Coronary artery (tissue), 2 donors: ENCODE measurements around the gene CLCNKA.

Experiments used
- DNase-seq: peaks from one replicate; pipeline ENCODE4 v3.0.0-alpha.2; 2017; ENCODE audit warnings: low spot score
- H3K27ac ChIP-seq, 2 donors: fragments of 200-600 bp; sonication (generic); one replicate each; pipeline ENCODE4 v1.5.1; 2016 to 2019
- H3K4me3 ChIP-seq: fragments of 200-600 bp; sonication (generic); 2 replicates; pipeline ENCODE4 v1.5.1; 2016; ENCODE audit warnings: mild to moderate bottlenecking, moderate library complexity
- TF ChIP-seq, protein P1 (sequence below): fragments of 200-600 bp; sonication (generic); IDR thresholded peaks from one replicate; pipeline ENCODE4 v1.5.1; 2019; ENCODE audit warnings: antibody characterized with exemption

Gene CLCNKA

DNA sequence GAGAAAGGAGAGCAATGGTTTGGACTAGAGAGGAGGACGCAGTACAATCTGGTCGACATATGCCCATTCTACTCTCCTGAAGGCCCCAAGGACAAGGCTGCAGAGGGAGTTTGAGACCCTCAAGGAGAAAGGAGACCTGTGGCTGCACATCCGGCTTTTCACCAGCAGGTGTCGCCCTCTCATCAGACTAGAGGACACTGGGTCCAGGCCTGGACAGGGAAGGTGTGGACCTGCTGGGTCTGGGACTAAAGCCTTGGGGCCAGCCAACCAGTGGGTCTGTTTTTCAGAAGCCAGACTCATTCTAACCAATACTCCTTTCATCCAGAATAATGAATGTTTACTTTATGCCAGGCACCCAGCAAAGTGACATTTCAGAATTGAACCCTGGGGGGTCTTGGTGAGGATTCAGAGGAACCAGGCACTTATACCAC is 12.8 kb upstream of the CLCNKA start:
- no peak overlapping the region for H3K27ac ChIP-seq
- H3K4me3 ChIP-seq: no peak overlapping the region
- TF ChIP-seq, protein P1, sequence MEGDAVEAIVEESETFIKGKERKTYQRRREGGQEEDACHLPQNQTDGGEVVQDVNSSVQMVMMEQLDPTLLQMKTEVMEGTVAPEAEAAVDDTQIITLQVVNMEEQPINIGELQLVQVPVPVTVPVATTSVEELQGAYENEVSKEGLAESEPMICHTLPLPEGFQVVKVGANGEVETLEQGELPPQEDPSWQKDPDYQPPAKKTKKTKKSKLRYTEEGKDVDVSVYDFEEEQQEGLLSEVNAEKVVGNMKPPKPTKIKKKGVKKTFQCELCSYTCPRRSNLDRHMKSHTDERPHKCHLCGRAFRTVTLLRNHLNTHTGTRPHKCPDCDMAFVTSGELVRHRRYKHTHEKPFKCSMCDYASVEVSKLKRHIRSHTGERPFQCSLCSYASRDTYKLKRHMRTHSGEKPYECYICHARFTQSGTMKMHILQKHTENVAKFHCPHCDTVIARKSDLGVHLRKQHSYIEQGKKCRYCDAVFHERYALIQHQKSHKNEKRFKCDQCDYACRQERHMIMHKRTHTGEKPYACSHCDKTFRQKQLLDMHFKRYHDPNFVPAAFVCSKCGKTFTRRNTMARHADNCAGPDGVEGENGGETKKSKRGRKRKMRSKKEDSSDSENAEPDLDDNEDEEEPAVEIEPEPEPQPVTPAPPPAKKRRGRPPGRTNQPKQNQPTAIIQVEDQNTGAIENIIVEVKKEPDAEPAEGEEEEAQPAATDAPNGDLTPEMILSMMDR: peak; percentile 84
- DNase-seq: no peak

DNA sequence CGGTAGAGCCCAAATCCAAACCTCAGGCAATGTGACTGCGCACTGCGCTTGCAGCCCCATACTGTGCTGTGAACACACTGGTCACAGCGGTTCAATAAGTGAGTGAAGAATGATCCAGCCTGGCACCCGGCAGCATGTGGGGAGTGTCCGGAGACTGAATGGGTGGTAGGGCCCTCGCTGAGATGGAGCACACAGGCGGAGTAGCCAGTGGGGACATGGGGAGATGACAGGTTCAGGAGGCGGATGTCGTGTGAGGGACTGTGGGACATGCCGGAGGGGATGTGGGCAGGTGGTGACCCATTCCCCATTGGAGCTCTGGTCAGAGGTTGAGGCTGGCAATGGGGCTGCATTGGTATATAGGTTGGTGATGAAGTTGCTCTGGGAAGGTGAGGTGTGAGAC is 12.2 kb upstream of the CLCNKA start:
- no peak overlapping the region for H3K27ac ChIP-seq
- no peak for DNase-seq

DNA sequence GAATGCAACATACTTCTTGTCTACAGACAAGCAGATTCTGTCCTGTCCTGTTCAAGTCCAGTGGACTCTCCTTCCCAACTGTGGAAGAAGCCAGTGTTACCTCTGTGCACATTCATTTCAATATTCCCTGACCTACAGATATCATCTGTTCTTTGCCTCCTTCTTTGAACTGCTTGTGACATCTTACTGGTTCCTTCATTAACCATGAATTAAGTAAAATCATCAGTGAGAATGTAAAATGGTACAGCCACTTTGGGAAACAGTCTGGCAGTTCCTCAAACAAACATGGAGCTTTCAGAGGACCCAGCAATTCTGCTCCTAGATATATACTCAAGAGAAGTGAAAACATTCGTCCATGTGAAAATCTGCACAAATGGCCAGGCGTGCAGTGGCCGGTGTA is 11.0 kb upstream of the CLCNKA start:
- TF ChIP-seq, protein P1: no peak
- Histone ChIP-seq H3K4me3 (no peak overlapping the region), H3K27ac (no peak overlapping the region)
- no peak for DNase-seq

More for the DNA sequence above, 12.2 kb upstream of the CLCNKA start:
- TF ChIP-seq, protein P1: no peak
- no peak overlapping the region for H3K4me3 ChIP-seq

DNA sequence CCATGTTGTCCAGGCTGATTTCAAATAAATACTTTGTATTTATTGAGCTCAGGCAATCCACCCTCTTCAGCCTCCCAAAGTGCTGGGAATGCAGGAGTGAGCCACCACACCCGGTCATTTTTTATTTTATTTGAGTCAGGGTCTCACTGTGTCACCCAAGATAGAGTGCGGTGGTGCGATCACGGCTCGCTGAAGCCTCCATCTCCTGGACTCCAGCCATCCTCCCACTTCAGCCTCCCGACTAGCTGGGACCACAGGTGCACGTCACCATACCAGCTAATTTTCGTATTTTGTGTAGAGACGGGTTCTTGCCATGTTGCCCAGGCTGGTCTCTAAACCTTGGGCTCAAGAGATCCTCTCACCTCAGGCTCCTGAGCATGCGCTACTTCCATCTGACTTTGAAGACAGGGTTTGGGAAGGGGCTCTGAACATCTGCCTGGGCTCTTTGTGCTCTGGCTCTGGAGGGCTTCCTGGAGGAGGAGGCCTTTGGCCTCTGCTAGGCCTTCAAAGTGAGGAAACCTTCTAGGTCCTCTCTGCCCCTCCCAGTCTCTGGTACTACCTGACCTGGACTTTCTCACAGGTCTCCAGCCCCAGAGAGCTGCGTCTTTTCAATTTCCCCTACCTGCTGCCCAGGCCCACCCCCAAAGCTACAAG is 9.8 kb upstream of the CLCNKA start:
- no peak for DNase-seq
- Histone ChIP-seq H3K27ac (peak overlapping the region; percentile 98), H3K4me3 (peak overlapping the region; percentile 55)
- TF ChIP-seq, protein P1: no peak

DNA sequence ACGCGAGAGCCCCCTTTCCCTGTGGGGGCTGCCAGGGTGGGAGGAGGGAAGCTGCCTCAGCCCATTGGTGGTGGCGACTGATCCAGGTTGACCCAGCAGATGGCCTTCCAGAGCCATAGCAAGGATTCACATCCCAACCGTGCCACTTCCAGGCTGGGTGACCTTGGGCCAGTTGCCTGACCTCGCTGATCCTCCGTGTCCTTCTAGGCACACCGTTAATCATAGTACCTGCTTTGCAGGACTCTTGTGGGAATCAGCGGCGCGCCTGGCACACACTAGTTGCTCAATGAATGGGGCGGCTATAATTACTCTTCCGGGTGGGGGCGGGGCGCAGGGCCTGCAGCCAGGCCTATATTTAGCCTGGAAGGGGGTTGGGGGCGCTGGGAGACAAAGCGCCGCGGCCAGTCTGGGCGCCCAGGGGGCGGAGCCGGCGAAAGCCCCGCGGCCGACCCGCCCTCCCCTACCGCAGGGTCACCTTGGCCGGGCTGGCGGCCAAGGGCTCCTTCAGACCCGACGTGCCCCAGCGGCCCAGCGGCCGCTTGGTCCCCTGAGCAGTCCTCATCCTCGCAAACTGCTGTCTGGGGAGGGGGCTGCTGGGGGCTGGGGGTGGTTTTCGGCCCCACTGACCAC is 9.1 kb upstream of the CLCNKA start:
- Histone ChIP-seq H3K27ac (peak overlapping the region; percentile 98), H3K4me3 (peak overlapping the region; percentile 55)
- peak; percentile 90 for DNase-seq
- TF ChIP-seq, protein P1: no peak

DNA sequence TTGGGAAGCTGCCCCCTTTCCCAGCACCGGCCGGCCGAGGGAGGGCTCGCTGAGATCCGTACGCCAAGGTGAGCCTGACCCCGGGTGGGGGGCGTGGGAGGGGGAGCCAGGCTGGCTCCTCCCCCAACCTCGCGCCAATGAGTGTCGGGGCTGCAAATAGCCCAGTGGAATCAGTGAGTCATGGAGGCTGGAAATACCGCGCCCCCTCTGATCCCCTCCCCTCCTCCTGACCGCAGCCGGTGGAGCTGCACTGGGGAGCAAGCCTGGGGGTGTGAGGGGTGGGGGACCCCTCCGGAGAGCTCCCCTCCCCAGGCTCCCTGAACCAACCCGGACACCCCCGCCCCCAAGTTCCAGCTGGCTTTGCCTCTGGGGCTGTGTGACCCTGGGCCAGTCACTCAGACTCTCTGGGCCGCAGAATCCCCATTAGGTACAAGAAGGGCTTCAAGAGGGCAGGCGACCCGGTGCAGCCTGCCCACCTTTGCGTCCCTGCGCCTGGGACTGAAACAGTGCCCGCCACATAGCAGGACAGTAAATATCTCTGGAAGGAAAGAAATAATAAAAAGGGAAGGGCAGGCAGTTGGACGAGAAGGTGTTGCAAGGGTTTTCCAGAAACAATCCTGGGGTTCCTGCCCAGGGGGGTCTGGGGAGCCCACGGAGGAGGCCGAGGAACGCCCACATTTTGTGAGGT is 8.5 kb upstream of the CLCNKA start:
- peak; percentile 91 for DNase-seq
- TF ChIP-seq, protein P1: no peak
- H3K27ac ChIP-seq: peak overlapping the region; percentile 98
- peak overlapping the region; percentile 55 for H3K4me3 ChIP-seq
